GM23338 (cell line): ENCODE measurements around the gene WDR20.

Source experiments
- CREB1 ChIP-seq: fragments of 250-450 bp; sonication (Bioruptor Pico); IDR thresholded peaks from 2 replicates; pipeline ENCODE4 v1.5.0; 2020; ENCODE audit warnings: low read depth, mild to moderate bottlenecking, moderate library complexity
- CTCF ChIP-seq, 2 experiments: fragments of 200-600 bp in 1 of 2; sonication (generic) in 1 of 2; conservative IDR thresholded peaks; 2 replicates each; pipeline versions ENCODE4 v1.5.1 to v1.6.1; 2016 to 2017; ENCODE audit warnings: antibody characterized with exemption in 2 of 2, low read depth in 2 of 2, mild to moderate bottlenecking in 2 of 2, moderate library complexity in 1 of 2
- ETS1 ChIP-seq: IDR thresholded peaks from 2 replicates; pipeline ENCODE4 v1.6.1; 2016; ENCODE audit warnings: antibody characterized with exemption
- EZH2 ChIP-seq: fragments of 200-600 bp; sonication (generic); IDR thresholded peaks from one replicate; pipeline ENCODE4 v1.8.0; 2017; ENCODE audit warnings: antibody characterized with exemption, mild to moderate bottlenecking, low read depth; ENCODE audit not compliant: unreplicated experiment
- EZH2phosphoT487 ChIP-seq: fragments of 200-600 bp; sonication (generic); IDR thresholded peaks from one replicate; pipeline ENCODE4 v1.8.1; 2018; ENCODE audit warnings: antibody characterized with exemption; ENCODE audit not compliant: unreplicated experiment
- JUNB ChIP-seq: IDR thresholded peaks from one replicate; pipeline ENCODE4 v1.6.1; 2016; ENCODE audit warnings: antibody characterized with exemption; ENCODE audit not compliant: unreplicated experiment
- NANOG ChIP-seq: IDR thresholded peaks from 2 replicates; pipeline ENCODE4 v1.6.1; 2016; ENCODE audit warnings: antibody characterized with exemption, borderline replicate concordance
- POLR2AphosphoS5 ChIP-seq: IDR thresholded peaks from 2 replicates; pipeline ENCODE4 v1.6.1; 2016; ENCODE audit warnings: antibody characterized with exemption, low read depth
- REST ChIP-seq: IDR thresholded peaks from one replicate; pipeline ENCODE4 v1.6.1; 2018; ENCODE audit warnings: antibody characterized with exemption; ENCODE audit not compliant: unreplicated experiment
- STAT1 ChIP-seq: IDR thresholded peaks from one replicate; pipeline ENCODE4 v1.6.1; 2016; ENCODE audit warnings: antibody characterized with exemption; ENCODE audit not compliant: unreplicated experiment
- ZNF114 ChIP-seq: fragments of 250-450 bp; sonication (Bioruptor Pico); IDR thresholded peaks from 2 replicates; pipeline ENCODE4 v1.5.0; 2020; ENCODE audit warnings: mild to moderate bottlenecking, moderate library complexity
- ZNF331 ChIP-seq: fragments of 250-450 bp; sonication (Bioruptor Pico); IDR thresholded peaks from 2 replicates; pipeline ENCODE4 v1.5.0; 2020; ENCODE audit warnings: low read depth, mild to moderate bottlenecking, moderate library complexity
- ZNF462 ChIP-seq: fragments of 250-450 bp; sonication (Bioruptor Pico); IDR thresholded peaks from 2 replicates; pipeline ENCODE4 v1.5.0; 2020; ENCODE audit warnings: mild to moderate bottlenecking, moderate library complexity

- no peak for TF ChIP-seq JUNB
- no peak for TF ChIP-seq CTCF (conservative IDR thresholded peaks at IDR 0.05; ENCODE audit: low read depth in 2 of 2)
- TF ChIP-seq EZH2 = no peak
- TF ChIP-seq POLR2AphosphoS5 = no peak
- TF ChIP-seq REST = no peak
- no peak for TF ChIP-seq CREB1
- TF ChIP-seq NANOG = no peak
- no peak for TF ChIP-seq EZH2phosphoT487
- TF ChIP-seq ZNF462 (CRISPR knock-in tag) = no peak
- no peak for TF ChIP-seq ETS1
- TF ChIP-seq ZNF331 = no peak
- no peak for TF ChIP-seq STAT1
- no peak for TF ChIP-seq ZNF114 (CRISPR knock-in tag)
Measured at GRCh38 chr14:102194856-102195255, 55.2 kb downstream of the WDR20 start.
